Activated T-helper 2 cell treated with anti-CD3 and anti-CD28 coated beads, Interferon-gamma antibody, Interleukin-2, Interleukin-4, amounts not matched to agents 10 μg/mL and 5 μg/mL and 100 μg/mL, durations not matched to agents 14 hours and 24 hours and 36 hours (primary cell): ENCODE measurements around the gene DLG2. TPM values are rescaled to one million over a fixed set of nuclear protein-coding genes. Genes with fewer than 3 reads are reported as not detected.

Source experiments
- DNase-seq: peaks from one replicate; pipeline ENCODE4 v3.0.0; 2021; ENCODE audit warnings: low spot score
- H3K27ac Mint-ChIP-seq: one replicate; pipeline ENCODE4 v1.8.0; 2021; ENCODE audit warnings: mixed read lengths
- H3K27me3 Mint-ChIP-seq: one replicate; pipeline ENCODE4 v1.8.0; 2021; ENCODE audit warnings: low read depth, mixed read lengths
- H3K36me3 Mint-ChIP-seq: one replicate; pipeline ENCODE4 v1.8.0; 2021; ENCODE audit warnings: low read depth, mixed read lengths
- H3K4me1 Mint-ChIP-seq: one replicate; pipeline ENCODE4 v1.8.0; 2021; ENCODE audit warnings: low read depth, mixed read lengths
- H3K4me3 Mint-ChIP-seq: one replicate; pipeline ENCODE4 v1.8.0; 2021; ENCODE audit warnings: low read depth, mild to moderate bottlenecking, moderate library complexity, mixed read lengths
- H3K9me3 Mint-ChIP-seq: one replicate; pipeline ENCODE4 v1.8.0; 2021; ENCODE audit warnings: mixed read lengths
- intact Hi-C: fragments of 100-400 bp; cut with micrococcal nuclease; formaldehyde crosslinking; loops from one replicate; pipeline ENCODE4 v1.15.1; 2023
- total RNA-seq: library from RNA; stranded (reverse); gene quantifications from 2 replicates; pipeline ENCODE4 v1.2.3, GENCODE V29; 2022

The DLG2 gene
- total RNA-seq, 1 donor from 2014 or later: 1.8 TPM

GRCh38 chr11:84438565-84438964, 1188.6 kb downstream of the DLG2 start:
- DNase-seq: no peak
- H3K36me3 Mint-ChIP-seq: no peaks in the 10 kb centered on the region
- H3K4me3 Mint-ChIP-seq: no peak overlapping the region
- intact Hi-C loops: no loop called here
- no peaks in the 10 kb centered on the region for H3K4me1 Mint-ChIP-seq
- H3K27ac Mint-ChIP-seq: no peak overlapping the region
- no peaks in the 10 kb centered on the region for H3K27me3 Mint-ChIP-seq
- peaks cover 4% of the 10 kb centered on the region for H3K9me3 Mint-ChIP-seq

- Mint-ChIP-seq H3K36me3 (no peaks in the 10 kb centered on the region), H3K27me3 (no peaks in the 10 kb centered on the region), H3K9me3 (peaks cover 4% of the 10 kb centered on the region), H3K4me1 (no peaks in the 10 kb centered on the region), H3K4me3 (no peak overlapping the region), H3K27ac (no peak overlapping the region)
- intact Hi-C loops: no loop called here
- DNase-seq: no peak
Measured at GRCh38 chr11:84437071-84437980, 1189.8 kb downstream of the DLG2 start.

GRCh38 chr11:84430661-84431060, 1196.5 kb downstream of the DLG2 start:
- peaks cover 9% of the 10 kb centered on the region for H3K9me3 Mint-ChIP-seq
- no peaks in the 10 kb centered on the region for H3K27me3 Mint-ChIP-seq
- no peaks in the 10 kb centered on the region for H3K36me3 Mint-ChIP-seq
- no peaks in the 10 kb centered on the region for H3K4me1 Mint-ChIP-seq
- intact Hi-C loops: no loop called here
- DNase-seq: no peak
- no peak overlapping the region for H3K27ac Mint-ChIP-seq
- H3K4me3 Mint-ChIP-seq: no peak overlapping the region

- DNase-seq: no peak
- no peak overlapping the region for H3K4me3 Mint-ChIP-seq
- intact Hi-C loops: no loop called here
- no peaks in the 10 kb centered on the region for H3K36me3 Mint-ChIP-seq
- H3K27ac Mint-ChIP-seq: no peak overlapping the region
- H3K27me3 Mint-ChIP-seq: no peaks in the 10 kb centered on the region
- no peaks in the 10 kb centered on the region for H3K4me1 Mint-ChIP-seq
- peaks cover 14% of the 10 kb centered on the region for H3K9me3 Mint-ChIP-seq
Measured at GRCh38 chr11:84425673-84426072, 1201.5 kb downstream of the DLG2 start.

- DNase-seq: no peak
- Mint-ChIP-seq H3K4me1 (no peaks in the 10 kb centered on the region), H3K27me3 (no peaks in the 10 kb centered on the region), H3K27ac (no peak overlapping the region), H3K9me3 (peaks cover 9% of the 10 kb centered on the region), H3K36me3 (no peaks in the 10 kb centered on the region), H3K4me3 (no peak overlapping the region)
- intact Hi-C loops: no loop called here
Measured at GRCh38 chr11:84420271-84420670, 1206.9 kb downstream of the DLG2 start.

- no peak for DNase-seq
- H3K4me3 Mint-ChIP-seq: no peak overlapping the region
- H3K27ac Mint-ChIP-seq: no peak overlapping the region
- no peaks in the 10 kb centered on the region for H3K36me3 Mint-ChIP-seq
- intact Hi-C loops: no loop called here
- H3K9me3 Mint-ChIP-seq: peaks cover 9% of the 10 kb centered on the region
- H3K4me1 Mint-ChIP-seq: no peaks in the 10 kb centered on the region
- H3K27me3 Mint-ChIP-seq: no peaks in the 10 kb centered on the region
Measured at GRCh38 chr11:84419616-84420015, 1207.5 kb downstream of the DLG2 start.

GRCh38 chr11:84414920-84415319, 1212.2 kb downstream of the DLG2 start:
- Mint-ChIP-seq H3K4me1 (no peaks in the 10 kb centered on the region), H3K4me3 (no peak overlapping the region), H3K27me3 (no peaks in the 10 kb centered on the region), H3K27ac (no peak overlapping the region), H3K36me3 (no peaks in the 10 kb centered on the region), H3K9me3 (peaks cover 4% of the 10 kb centered on the region)
- intact Hi-C loops: no loop called here
- DNase-seq: no peak

- intact Hi-C loops: no loop called here
- Mint-ChIP-seq H3K27ac (no peak overlapping the region), H3K27me3 (no peaks in the 10 kb centered on the region), H3K36me3 (no peaks in the 10 kb centered on the region), H3K4me1 (no peaks in the 10 kb centered on the region), H3K4me3 (no peak overlapping the region), H3K9me3 (peaks cover 6% of the 10 kb centered on the region)
- no peak for DNase-seq
Measured at GRCh38 chr11:84413549-84413948, 1213.6 kb downstream of the DLG2 start.

GRCh38 chr11:84412862-84413261, 1214.3 kb downstream of the DLG2 start:
- no peak overlapping the region for H3K4me3 Mint-ChIP-seq
- H3K4me1 Mint-ChIP-seq: no peaks in the 10 kb centered on the region
- no peaks in the 10 kb centered on the region for H3K27me3 Mint-ChIP-seq
- H3K9me3 Mint-ChIP-seq: peaks cover 6% of the 10 kb centered on the region
- no peak for DNase-seq
- H3K27ac Mint-ChIP-seq: no peak overlapping the region
- intact Hi-C loops: no loop called here
- no peaks in the 10 kb centered on the region for H3K36me3 Mint-ChIP-seq

GRCh38 chr11:84408946-84409411, 1218.2 kb downstream of the DLG2 start:
- H3K36me3 Mint-ChIP-seq: no peaks in the 10 kb centered on the region
- H3K4me1 Mint-ChIP-seq: no peaks in the 10 kb centered on the region
- intact Hi-C loops: no loop called here
- H3K27ac Mint-ChIP-seq: no peak overlapping the region
- no peaks in the 10 kb centered on the region for H3K27me3 Mint-ChIP-seq
- no peak for DNase-seq
- H3K9me3 Mint-ChIP-seq: peaks cover 12% of the 10 kb centered on the region
- no peak overlapping the region for H3K4me3 Mint-ChIP-seq

- H3K36me3 Mint-ChIP-seq: no peaks in the 10 kb centered on the region
- no peak overlapping the region for H3K4me3 Mint-ChIP-seq
- intact Hi-C loops: no loop called here
- H3K27ac Mint-ChIP-seq: no peak overlapping the region
- H3K27me3 Mint-ChIP-seq: no peaks in the 10 kb centered on the region
- H3K9me3 Mint-ChIP-seq: peaks cover 16% of the 10 kb centered on the region
- DNase-seq: no peak
- H3K4me1 Mint-ChIP-seq: no peaks in the 10 kb centered on the region
Measured at GRCh38 chr11:84407091-84407490, 1220.1 kb downstream of the DLG2 start.

- DNase-seq: no peak
- H3K4me3 Mint-ChIP-seq: no peak overlapping the region
- no peaks in the 10 kb centered on the region for H3K36me3 Mint-ChIP-seq
- peaks cover 4% of the 10 kb centered on the region for H3K9me3 Mint-ChIP-seq
- no peak overlapping the region for H3K27ac Mint-ChIP-seq
- no peaks in the 10 kb centered on the region for H3K4me1 Mint-ChIP-seq
- intact Hi-C loops: no loop called here
- H3K27me3 Mint-ChIP-seq: no peaks in the 10 kb centered on the region
Measured at GRCh38 chr11:84398017-84398626, 1229.0 kb downstream of the DLG2 start.

GRCh38 chr11:84396521-84396920, 1230.6 kb downstream of the DLG2 start:
- Mint-ChIP-seq H3K9me3 (peaks cover 4% of the 10 kb centered on the region), H3K4me1 (no peaks in the 10 kb centered on the region), H3K27me3 (no peaks in the 10 kb centered on the region), H3K4me3 (no peak overlapping the region), H3K27ac (no peak overlapping the region), H3K36me3 (no peaks in the 10 kb centered on the region)
- DNase-seq: no peak
- intact Hi-C loops: no loop called here
